H1 (cell line): ENCODE measurements around the gene ATP13A3. TPM values are rescaled to one million over a fixed set of nuclear protein-coding genes. Genes with fewer than 3 reads are reported as not detected.

Experiments
- CTCF ChIA-PET: fragments of 300-600 bp; sonication (Branson Sonifier 250); formaldehyde crosslinking; loops from one replicate; lab custom pipeline; 2021; ENCODE audit not compliant: partially characterized antibody; lab: Charles Lee
- POLR2A ChIA-PET: fragments of 300-600 bp; sonication (Branson Sonifier 250); formaldehyde crosslinking; loops from one replicate; lab custom pipeline; 2021; ENCODE audit warnings: inconsistent platforms; ENCODE audit not compliant: partially characterized antibody; lab: Charles Lee
- DNase-seq, 2 experiments: peaks; one replicate each; pipeline versions ENCODE4 v3.0.0 to v3.0.0-alpha.2; 2010 to 2022; ENCODE audit warnings: low spot score in 2 of 2, low read depth in 1 of 2, mixed read lengths in 1 of 2
- FAIRE-seq: peaks from 2 replicates; lab custom pipeline; 2011; peaks lifted over from hg19 to GRCh38; lab: Jason Lieb, UNC
- H2AFZ ChIP-seq: 2 replicates; pipeline ENCODE4 v1.8.1; 2012; ENCODE audit warnings: low read length, inconsistent platforms
- H2AK5ac ChIP-seq: 2 replicates; pipeline ENCODE4 v1.6.1; 2013; ENCODE audit warnings: low read depth, low read length
- H2BK120ac ChIP-seq: replicated peaks from 2 replicates; pipeline ENCODE3; 2013; ENCODE audit warnings: low read depth, low read length, inconsistent platforms
- H2BK12ac ChIP-seq: 2 replicates; pipeline ENCODE4 v1.6.1; 2013; ENCODE audit warnings: low read depth, low read length
- H2BK15ac ChIP-seq: 2 replicates; pipeline ENCODE4 v1.6.1; 2013; ENCODE audit warnings: low read length
- H2BK20ac ChIP-seq: 2 replicates; pipeline ENCODE4 v1.6.1; 2013; ENCODE audit warnings: low read length
- H2BK5ac ChIP-seq: 2 replicates; pipeline ENCODE4 v1.6.1; 2013; ENCODE audit warnings: low read depth, low read length
- H3K14ac ChIP-seq: 2 replicates; pipeline ENCODE4 v1.6.1; 2013; ENCODE audit warnings: inconsistent platforms; ENCODE audit not compliant: insufficient read length
- H3K18ac ChIP-seq: 2 replicates; pipeline ENCODE4 v1.6.1; 2013; ENCODE audit warnings: low read length; ENCODE audit errors: extremely low read depth
- H3K23ac ChIP-seq: 2 replicates; pipeline ENCODE4 v1.6.1; 2013; ENCODE audit warnings: inconsistent platforms; ENCODE audit not compliant: insufficient read length
- H3K23me2 ChIP-seq: 2 replicates; pipeline ENCODE4 v1.6.1; 2013; ENCODE audit warnings: low read depth, low read length
- H3K27ac ChIP-seq: 2 replicates; pipeline ENCODE4 v1.6.1; 2011; ENCODE audit warnings: low read depth, low read length, inconsistent platforms
- H3K27me3 ChIP-seq, 4 experiments: replicated peaks in 1 of 4; 1 replicate in 1 of 4; 2 replicates in 3 of 4; pipeline versions ENCODE4 v1.6.1 to v1.8.1; 2011 to 2013; ENCODE audit warnings: low read length in 3 of 4, mild to moderate bottlenecking in 3 of 4, inconsistent platforms in 2 of 4, mixed read lengths in 2 of 4, moderate library complexity in 1 of 4; ENCODE audit not compliant: control insufficient read depth in 3 of 4, insufficient read depth in 3 of 4; ENCODE audit errors: extremely low read depth in 1 of 4
- H3K36me3 ChIP-seq, 4 experiments: 2 replicates each; pipeline versions ENCODE4 v1.6.1 to v1.8.1; 2011 to 2013; ENCODE audit warnings: mild to moderate bottlenecking in 4 of 4, low read length in 3 of 4, moderate library complexity in 2 of 4, control low read depth in 1 of 4, inconsistent platforms in 1 of 4; ENCODE audit not compliant: insufficient read depth in 4 of 4, control insufficient read depth in 2 of 4
- H3K4ac ChIP-seq: replicated peaks from 2 replicates; pipeline ENCODE3; 2013; ENCODE audit warnings: low read length, low read depth, mixed read lengths, inconsistent platforms; ENCODE audit not compliant: insufficient read length
- H3K4me1 ChIP-seq, 4 experiments: replicated peaks in 1 of 4; 1 replicate in 1 of 4; 2 replicates in 3 of 4; pipeline versions ENCODE4 v1.6.1 to v1.8.1; 2011 to 2013; ENCODE audit warnings: low read length in 3 of 4, inconsistent platforms in 2 of 4, mixed read lengths in 1 of 4; ENCODE audit not compliant: insufficient read depth in 4 of 4, control insufficient read depth in 3 of 4
- H3K4me2 ChIP-seq, 2 experiments: 2 replicates each; pipeline versions ENCODE4 v1.6.1 to v1.8.1; 2011 to 2013; ENCODE audit warnings: low read depth in 2 of 2, low read length in 2 of 2, control low read depth in 1 of 2, inconsistent platforms in 1 of 2, mild to moderate bottlenecking in 1 of 2; ENCODE audit not compliant: insufficient read depth in 1 of 2
- H3K4me3 ChIP-seq, 4 experiments: fragments of 200-600, 300-600 bp in 1 of 4; sonication (generic), shearing (Covaris generic), sonication (Bioruptor Twin) in 1 of 4; 2 replicates each; pipeline versions ENCODE4 v1.5.1 to v1.8.1; 2011 to 2016; ENCODE audit warnings: low read length in 4 of 4, low read depth in 3 of 4, control low read depth in 2 of 4, inconsistent platforms in 2 of 4, mild to moderate bottlenecking in 2 of 4, mixed read lengths in 1 of 4, moderate library complexity in 1 of 4; ENCODE audit not compliant: insufficient read depth in 2 of 4; ENCODE audit errors: extremely low read depth in 1 of 4
- H3K56ac ChIP-seq: replicated peaks from 2 replicates; pipeline ENCODE3; 2013; ENCODE audit warnings: low read depth, mild to moderate bottlenecking, mixed read lengths, low read length, inconsistent platforms; ENCODE audit not compliant: insufficient read length
- H3K79me1 ChIP-seq: 2 replicates; pipeline ENCODE4 v1.6.1; 2013; ENCODE audit warnings: low read depth, low read length, control low read depth
- H3K79me2 ChIP-seq, 2 experiments: 2 replicates each; pipeline versions ENCODE4 v1.6.1 to v1.8.1; 2012 to 2013; ENCODE audit warnings: low read length in 2 of 2, mild to moderate bottlenecking in 2 of 2, inconsistent platforms in 1 of 2; ENCODE audit not compliant: insufficient read depth in 2 of 2, control insufficient read depth in 1 of 2
- H3K9ac ChIP-seq, 4 experiments: replicated peaks in 1 of 4; 1 replicate in 1 of 4; 2 replicates in 3 of 4; pipeline versions ENCODE4 v1.6.1 to v1.8.1; 2011 to 2013; ENCODE audit warnings: low read depth in 3 of 4, low read length in 3 of 4, control low read depth in 2 of 4, mild to moderate bottlenecking in 2 of 4, moderate library complexity in 2 of 4, inconsistent platforms in 1 of 4; ENCODE audit errors: extremely low read depth in 1 of 4
- H3K9me3 ChIP-seq, 2 experiments: 2 replicates each; pipeline versions ENCODE4 v1.6.1 to v1.8.1; 2012 to 2013; ENCODE audit warnings: mild to moderate bottlenecking in 2 of 2, moderate library complexity in 2 of 2, control low read depth in 1 of 2, inconsistent platforms in 1 of 2, low read depth in 1 of 2, low read length in 1 of 2, mixed read lengths in 1 of 2; ENCODE audit not compliant: insufficient read depth in 2 of 2
- H4K20me1 ChIP-seq, 2 experiments: replicated peaks in 1 of 2; 2 replicates each; pipeline versions ENCODE3 to v1.8.1; 2011 to 2013; ENCODE audit warnings: inconsistent platforms in 2 of 2, low read length in 2 of 2, mild to moderate bottlenecking in 1 of 2; ENCODE audit not compliant: insufficient read depth in 2 of 2, control insufficient read depth in 1 of 2
- H4K5ac ChIP-seq: 2 replicates; pipeline ENCODE4 v1.6.1; 2013; ENCODE audit warnings: low read length, low read depth, mixed read lengths, inconsistent platforms; ENCODE audit not compliant: insufficient read length
- H4K8ac ChIP-seq: 2 replicates; pipeline ENCODE4 v1.8.0; 2013; ENCODE audit warnings: mild to moderate bottlenecking, moderate library complexity, low read length, inconsistent platforms; ENCODE audit not compliant: insufficient read depth; ENCODE audit errors: extremely low read depth
- H4K91ac ChIP-seq: replicated peaks from 2 replicates; pipeline ENCODE3; 2013; ENCODE audit warnings: low read length, mixed read lengths, inconsistent platforms; ENCODE audit not compliant: insufficient read length
- SIRT6 ChIP-seq: IDR thresholded peaks from one replicate; pipeline ENCODE4 v1.7.1; 2012; ENCODE audit warnings: low read length, inconsistent platforms
- TBP ChIP-seq: IDR thresholded peaks from 2 replicates; pipeline ENCODE4 v1.6.1; 2011; ENCODE audit warnings: low read depth, low read length, improper control_type of control experiment
- WGBS, 2 experiments: shearing (Covaris generic) in 1 of 2; methylation state at CpG; one replicate each; pipeline versions ENCODE4 v1.1.6 to v1.1.7; 2013 to 2015; ENCODE audit warnings: low lambda C conversion rate in 2 of 2, mixed read lengths in 2 of 2, inconsistent platforms in 1 of 2, low coverage in 1 of 2, missing lambda C conversion rate in 1 of 2; ENCODE audit not compliant: insufficient replicate concordance in 2 of 2, insufficient coverage in 1 of 2, insufficient read length in 1 of 2; ENCODE audit errors: extremely low coverage in 1 of 2, missing lambda C conversion rate in 1 of 2; 5-methylcytosine and 5-hydroxymethylcytosine counted together
- polyA plus RNA-seq, 7 experiments: library from polyadenylated mRNA; depleted of rRNA in 3 of 7; stranded (reverse) in 5 of 7; unstranded in 2 of 7; fragments of >200 nt in 5 of 7; fragments of 200-250 nt in 2 of 7; gene quantifications; 1 replicate in 5 of 7; 2 replicates in 1 of 7; 4 replicates in 1 of 7; pipeline versions ENCODE4 v1.2.1 to v1.2.3, GENCODE V29; 2011 to 2013; ENCODE audit warnings: missing spikeins in 2 of 7, mixed read lengths in 2 of 7
- total RNA-seq: library from RNA; stranded (reverse); fragmentation: NEBNext Ultra II Directional; extraction: Animal tissue kit (Norgen Biotek cat#: 25700); gene quantifications from 2 replicates; pipeline ENCODE4 v1.2.1, GENCODE V29; 2021

The ATP13A3 gene
- total and polyA plus RNA-seq, 2 of the 8 experiments (the other 6 are each of a cell fraction or from before 2014, with no cell fraction given): 18.6 to 92.2 TPM

DNA sequence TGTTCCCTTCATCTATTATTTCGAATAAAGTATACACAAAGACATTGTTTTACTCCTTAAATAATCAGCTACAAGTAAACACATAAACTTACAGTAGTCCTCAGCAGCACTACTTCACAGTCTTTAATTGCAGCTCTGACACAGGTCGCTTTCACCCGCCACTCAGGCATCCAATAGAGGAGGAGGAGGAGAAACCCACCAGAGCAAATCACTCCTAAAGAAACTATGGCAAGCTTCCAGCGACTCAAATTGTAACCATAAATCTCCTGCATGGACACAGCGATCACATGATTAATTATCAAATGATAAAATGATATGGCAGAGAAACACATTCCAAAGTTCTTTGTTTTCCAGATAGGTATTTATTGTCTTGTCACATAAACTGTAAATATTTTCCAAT lies 26.2 kb downstream of the ATP13A3 start:
- H3K36me3 ChIP-seq: peaks cover 0 to 26% (median 0%) of the 10 kb centered on the region in 4 experiments; a peak in 1 of 8 replicates
- peaks cover 2% of the 10 kb centered on the region in 2 experiments for H4K20me1 ChIP-seq
- H3K79me2 ChIP-seq: peaks cover 0 to 43% of the 10 kb centered on the region in 2 experiments; a peak in 2 of 4 replicates
- no peaks in the 10 kb centered on the region for H3K4me1 ChIP-seq
- no peak overlapping the region for H2BK5ac ChIP-seq
- no peak overlapping the region for H2BK120ac ChIP-seq
- no peaks in the 10 kb centered on the region for H3K23me2 ChIP-seq
- no peak overlapping the region for H3K4ac ChIP-seq
- no peak for FAIRE-seq
- H3K9me3 ChIP-seq: 0 out of 4 replicates have a peak, but pooled peaks cover 0 to 2% of the 10 kb centered on the region in 2 experiments
- no peak overlapping the region for H3K27ac ChIP-seq
- no peak overlapping the region for H3K14ac ChIP-seq
- peaks cover 3% of the 10 kb centered on the region; the same call in 1 of the 2 replicates for H3K79me1 ChIP-seq
- H3K4me3 ChIP-seq: no peak overlapping the region
- H3K9ac ChIP-seq: no peak overlapping the region
- 87% methylated on average over 5 of the region's 5 CpGs; no CpG with 5 or more reads in 1 of the 2 experiments for WGBS, 2 experiments
- POLR2A ChIA-PET: no interaction called here
- H4K91ac ChIP-seq: no peak overlapping the region
- no peak overlapping the region for H2BK15ac ChIP-seq
- H3K4me2 ChIP-seq: no peak overlapping the region
- no peak overlapping the region for H3K56ac ChIP-seq
- H4K8ac ChIP-seq: no peak overlapping the region
- TF ChIP-seq TBP: no peak
- no peak for TF ChIP-seq SIRT6
- no peak overlapping the region for H2BK20ac ChIP-seq
- no peak overlapping the region for H2BK12ac ChIP-seq
- no peak overlapping the region for H3K18ac ChIP-seq
- no peak overlapping the region for H2AFZ ChIP-seq
- no peak overlapping the region for H4K5ac ChIP-seq
- H2AK5ac ChIP-seq: no peak overlapping the region
- no peak overlapping the region for H3K23ac ChIP-seq
- CTCF ChIA-PET: interaction anchor here (0.5 to 1.5 kb wide), 4 partner anchors 11 to 114 kb away, joined by 3 to 4 read pairs (median 3); no protein-coding TSS in a partner anchor
- DNase-seq: no peak
- H3K27me3 ChIP-seq: no peaks in the 10 kb centered on the region
